ENCODE results near the gene CCDC34.

Gene CCDC34

DNA sequence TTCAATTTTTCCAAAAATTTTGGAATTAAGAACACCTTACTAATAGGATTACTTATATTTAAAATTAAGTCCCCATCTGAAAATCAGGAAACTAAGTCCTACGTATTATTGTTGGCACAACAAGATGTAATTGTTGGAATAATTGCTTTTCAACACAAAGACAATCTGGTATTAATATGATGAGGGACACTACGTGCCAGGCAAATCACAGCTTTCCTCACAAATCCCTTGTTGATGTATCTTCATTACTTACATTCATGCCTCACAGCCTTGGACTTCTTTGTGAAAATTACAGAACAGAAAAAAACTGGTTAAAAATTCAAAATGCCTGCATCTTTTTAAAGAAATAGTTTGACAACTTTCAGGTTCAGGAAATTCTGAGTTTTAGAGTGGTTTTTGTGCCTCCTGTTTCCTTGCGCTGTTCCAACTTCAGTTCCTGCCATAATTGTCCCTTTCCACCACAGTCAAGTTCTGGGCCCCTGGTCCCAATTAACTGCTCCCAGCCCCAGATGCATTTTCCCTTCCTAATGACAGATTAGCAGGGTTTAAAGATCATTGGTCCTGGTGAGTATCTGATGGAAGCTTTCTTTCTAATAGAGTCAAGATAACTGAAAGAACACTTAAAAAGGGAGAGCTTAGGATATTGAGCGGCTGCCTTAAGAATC lies 23.3 kb upstream of the CCDC34 start:
- Histone ChIP-seq H3K36me3 (replicated peaks) (no peaks in the 10 kb centered on the region), H3K27ac (peak overlapping the region; percentile 78), H3K4me3 (ENCODE audit: low read depth, low read length) (no peak overlapping the region), H3K27me3 (replicated peaks) (no peaks in the 10 kb centered on the region)
- no peak for DNase-seq
- in situ Hi-C loops (cut with HindIII; ENCODE audit: low pct_ligation_motif_present, low sequenced_read_pairs): no loop called here
- TF ChIP-seq, protein P1, sequence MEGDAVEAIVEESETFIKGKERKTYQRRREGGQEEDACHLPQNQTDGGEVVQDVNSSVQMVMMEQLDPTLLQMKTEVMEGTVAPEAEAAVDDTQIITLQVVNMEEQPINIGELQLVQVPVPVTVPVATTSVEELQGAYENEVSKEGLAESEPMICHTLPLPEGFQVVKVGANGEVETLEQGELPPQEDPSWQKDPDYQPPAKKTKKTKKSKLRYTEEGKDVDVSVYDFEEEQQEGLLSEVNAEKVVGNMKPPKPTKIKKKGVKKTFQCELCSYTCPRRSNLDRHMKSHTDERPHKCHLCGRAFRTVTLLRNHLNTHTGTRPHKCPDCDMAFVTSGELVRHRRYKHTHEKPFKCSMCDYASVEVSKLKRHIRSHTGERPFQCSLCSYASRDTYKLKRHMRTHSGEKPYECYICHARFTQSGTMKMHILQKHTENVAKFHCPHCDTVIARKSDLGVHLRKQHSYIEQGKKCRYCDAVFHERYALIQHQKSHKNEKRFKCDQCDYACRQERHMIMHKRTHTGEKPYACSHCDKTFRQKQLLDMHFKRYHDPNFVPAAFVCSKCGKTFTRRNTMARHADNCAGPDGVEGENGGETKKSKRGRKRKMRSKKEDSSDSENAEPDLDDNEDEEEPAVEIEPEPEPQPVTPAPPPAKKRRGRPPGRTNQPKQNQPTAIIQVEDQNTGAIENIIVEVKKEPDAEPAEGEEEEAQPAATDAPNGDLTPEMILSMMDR (IDR thresholded peaks at IDR 0.05; ENCODE audit: low read depth, low read length, missing control alignments): no peak

- DNase-seq: peak; percentile 92
- in situ Hi-C loops (cut with HindIII; ENCODE audit: low pct_ligation_motif_present, low sequenced_read_pairs): no loop called here
- Histone ChIP-seq H3K36me3 (replicated peaks) (no peaks in the 10 kb centered on the region), H3K27ac (peak overlapping the region; percentile 78), H3K4me3 (ENCODE audit: low read depth, low read length) (peak overlapping the region; percentile 1), H3K27me3 (replicated peaks) (no peaks in the 10 kb centered on the region)
- TF ChIP-seq, protein P1 (IDR thresholded peaks at IDR 0.05; ENCODE audit: low read depth, low read length, missing control alignments): no peak
These were observed 22.2 kb upstream of the CCDC34 start for GRCh38 chr11:27385245-27385644.

- DNase-seq: no peak
- Histone ChIP-seq H3K27ac (no peak overlapping the region), H3K4me3 (ENCODE audit: low read depth, low read length) (no peak overlapping the region), H3K36me3 (replicated peaks) (no peaks in the 10 kb centered on the region), H3K27me3 (replicated peaks) (no peaks in the 10 kb centered on the region)
- in situ Hi-C loops (cut with HindIII; ENCODE audit: low pct_ligation_motif_present, low sequenced_read_pairs): no loop called here
- TF ChIP-seq, protein P1 (IDR thresholded peaks at IDR 0.05; ENCODE audit: low read depth, low read length, missing control alignments): no peak
These were observed 21.2 kb upstream of the CCDC34 start for GRCh38 chr11:27384227-27384626.

- H3K27ac ChIP-seq: no peak overlapping the region
- no peaks in the 10 kb centered on the region for H3K27me3 ChIP-seq (replicated peaks)
- no peaks in the 10 kb centered on the region for H3K36me3 ChIP-seq (replicated peaks)
- TF ChIP-seq, protein P1 (IDR thresholded peaks at IDR 0.05; ENCODE audit: low read depth, low read length, missing control alignments): peak; percentile 7
- DNase-seq: no peak
- no peak overlapping the region for H3K4me3 ChIP-seq (ENCODE audit: low read depth, low read length)
- in situ Hi-C loops (cut with HindIII; ENCODE audit: low pct_ligation_motif_present, low sequenced_read_pairs): no loop called here
These were observed 20.6 kb upstream of the CCDC34 start for GRCh38 chr11:27383645-27384044.

GRCh38 chr11:27381238-27381666 lies 18.2 kb upstream of the CCDC34 start:
- Histone ChIP-seq H3K36me3 (replicated peaks) (peaks cover 3% of the 10 kb centered on the region), H3K27me3 (replicated peaks) (no peaks in the 10 kb centered on the region), H3K27ac (no peak overlapping the region), H3K4me3 (ENCODE audit: low read depth, low read length) (no peak overlapping the region)
- no peak for DNase-seq
- TF ChIP-seq, protein P1 (IDR thresholded peaks at IDR 0.05; ENCODE audit: low read depth, low read length, missing control alignments): no peak
- in situ Hi-C loops (cut with HindIII; ENCODE audit: low pct_ligation_motif_present, low sequenced_read_pairs): no loop called here

- Histone ChIP-seq H3K4me3 (ENCODE audit: low read depth, low read length) (no peak overlapping the region), H3K27ac (no peak overlapping the region), H3K36me3 (replicated peaks) (peaks cover 3% of the 10 kb centered on the region), H3K27me3 (replicated peaks) (no peaks in the 10 kb centered on the region)
- TF ChIP-seq, protein P1 (IDR thresholded peaks at IDR 0.05; ENCODE audit: low read depth, low read length, missing control alignments): no peak
- in situ Hi-C loops (cut with HindIII; ENCODE audit: low pct_ligation_motif_present, low sequenced_read_pairs): no loop called here
- no peak for DNase-seq
These were observed 17.8 kb upstream of the CCDC34 start for GRCh38 chr11:27380771-27381170.

Measured in brain microvascular endothelial cell (primary cell).